Measurements from ENCODE around the gene GIGYF1. TPM values are rescaled to one million over a fixed set of nuclear protein-coding genes. Genes with fewer than 3 reads are reported as not detected.
"Not testable (repeated sequence)": the region's sequence is repeated elsewhere in the genome, so short reads cannot be mapped to it uniquely, and the experiment has no call there.

Gene GIGYF1
- polyA plus RNA-seq, 1 donor (not counting 4 experiments of a cell fraction or from before 2014, with no cell fraction given): 4.0 TPM

GRCh38 chr7:100665168-100665726 is 28.8 kb downstream of the GIGYF1 start:
- Histone ChIP-seq H3K27ac (ENCODE audit: control insufficient read depth, insufficient read depth, low read length) (no peak overlapping the region), H2AFZ (ENCODE audit: control insufficient read depth, low read length) (no peak overlapping the region), H4K20me1 (ENCODE audit: control insufficient read depth, extremely low read depth, insufficient read depth, low read length) (no peaks in the 10 kb centered on the region), H3K4me2 (ENCODE audit: control insufficient read depth, extremely low read depth, insufficient read depth, low read depth, low read length) (no peak overlapping the region), H3K4me1 (ENCODE audit: control insufficient read depth, extremely low read depth, insufficient read depth, low read length) (no peaks in the 10 kb centered on the region), H3K9me3 (ENCODE audit: control insufficient read depth, low read depth, low read length) (no peaks in the 10 kb centered on the region), H3K4me3 (ENCODE audit: control insufficient read depth in 2 of 3, extremely low read depth in 1 of 3, insufficient read depth in 2 of 3, low read depth in 1 of 3, low read length in 3 of 3) (no peak overlapping the region), H3K9me1 (ENCODE audit: control insufficient read depth, extremely low read depth, insufficient read depth, low read length) (no peaks in the 10 kb centered on the region), H3K27me3 (ENCODE audit: control insufficient read depth, extremely low read depth, insufficient read depth, low read length) (no peaks in the 10 kb centered on the region), H3K9ac (ENCODE audit: control insufficient read depth, extremely low read depth, insufficient read depth, low read length) (no peak overlapping the region), H3K36me3 (ENCODE audit: control insufficient read depth in 2 of 2, extremely low read depth in 1 of 2, insufficient read depth in 2 of 2, low read length in 2 of 2) (no peaks in the 10 kb centered on the region), H3K79me2 (ENCODE audit: control insufficient read depth, insufficient read depth, low read length) (no peaks in the 10 kb centered on the region)
- DNase-seq (ENCODE audit: low read depth, low spot score) (no peak), FAIRE-seq (no peak)
- TF ChIP-seq, protein P1, sequence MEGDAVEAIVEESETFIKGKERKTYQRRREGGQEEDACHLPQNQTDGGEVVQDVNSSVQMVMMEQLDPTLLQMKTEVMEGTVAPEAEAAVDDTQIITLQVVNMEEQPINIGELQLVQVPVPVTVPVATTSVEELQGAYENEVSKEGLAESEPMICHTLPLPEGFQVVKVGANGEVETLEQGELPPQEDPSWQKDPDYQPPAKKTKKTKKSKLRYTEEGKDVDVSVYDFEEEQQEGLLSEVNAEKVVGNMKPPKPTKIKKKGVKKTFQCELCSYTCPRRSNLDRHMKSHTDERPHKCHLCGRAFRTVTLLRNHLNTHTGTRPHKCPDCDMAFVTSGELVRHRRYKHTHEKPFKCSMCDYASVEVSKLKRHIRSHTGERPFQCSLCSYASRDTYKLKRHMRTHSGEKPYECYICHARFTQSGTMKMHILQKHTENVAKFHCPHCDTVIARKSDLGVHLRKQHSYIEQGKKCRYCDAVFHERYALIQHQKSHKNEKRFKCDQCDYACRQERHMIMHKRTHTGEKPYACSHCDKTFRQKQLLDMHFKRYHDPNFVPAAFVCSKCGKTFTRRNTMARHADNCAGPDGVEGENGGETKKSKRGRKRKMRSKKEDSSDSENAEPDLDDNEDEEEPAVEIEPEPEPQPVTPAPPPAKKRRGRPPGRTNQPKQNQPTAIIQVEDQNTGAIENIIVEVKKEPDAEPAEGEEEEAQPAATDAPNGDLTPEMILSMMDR (optimal IDR thresholded peaks at IDR 0.05 in 1 of 3, IDR thresholded peaks at IDR 0.05 in 1 of 3, conservative IDR thresholded peaks at IDR 0.05 in 1 of 3; ENCODE audit: extremely low read depth in 1 of 3, insufficient read depth in 2 of 3, low read length in 3 of 3): no peak
- no peak for TF ChIP-seq EZH2 (IDR thresholded peaks at IDR 0.05; ENCODE audit: low read length)
- dilution Hi-C loops (cut with MboI; ENCODE audit: extremely low pct_ligation_motif_present, low sequenced_read_pairs): no loop called here

GRCh38 chr7:100662194-100662776 is 31.8 kb downstream of the GIGYF1 start:
- H3K27me3 ChIP-seq (ENCODE audit: control insufficient read depth, extremely low read depth, insufficient read depth, low read length); H3K79me2 ChIP-seq (ENCODE audit: control insufficient read depth, insufficient read depth, low read length); H3K36me3 ChIP-seq (ENCODE audit: control insufficient read depth in 2 of 2, extremely low read depth in 1 of 2, insufficient read depth in 2 of 2, low read length in 2 of 2); H3K4me2 ChIP-seq (ENCODE audit: control insufficient read depth, extremely low read depth, insufficient read depth, low read depth, low read length); H3K4me3 ChIP-seq (ENCODE audit: control insufficient read depth in 2 of 3, extremely low read depth in 1 of 3, insufficient read depth in 2 of 3, low read depth in 1 of 3, low read length in 3 of 3); dilution Hi-C loops (cut with MboI; ENCODE audit: extremely low pct_ligation_motif_present, low sequenced_read_pairs); H4K20me1 ChIP-seq (ENCODE audit: control insufficient read depth, extremely low read depth, insufficient read depth, low read length); H2AFZ ChIP-seq (ENCODE audit: control insufficient read depth, low read length); H3K9me3 ChIP-seq (ENCODE audit: control insufficient read depth, low read depth, low read length); H3K9me1 ChIP-seq (ENCODE audit: control insufficient read depth, extremely low read depth, insufficient read depth, low read length); H3K4me1 ChIP-seq (ENCODE audit: control insufficient read depth, extremely low read depth, insufficient read depth, low read length); H3K9ac ChIP-seq (ENCODE audit: control insufficient read depth, extremely low read depth, insufficient read depth, low read length); FAIRE-seq; H3K27ac ChIP-seq (ENCODE audit: control insufficient read depth, insufficient read depth, low read length); DNase-seq (ENCODE audit: low read depth, low spot score): not testable (repeated sequence)
